HG02973 (cell line): Measurements from ENCODE around the gene RASGRP2.

Experiments
- ATAC-seq: cut with Tn5 transposase; IDR thresholded peaks from one replicate; pipeline ENCODE4 v1.9.1; 2021; ENCODE audit warnings: moderate library complexity; ENCODE audit not compliant: unreplicated experiment

RASGRP2 gene

GRCh38 chr11:64743591-64744543, at the start of gene RASGRP2:
TSS of gene RASGRP2 (minus strand) at chr11:64744142. CDS start at chr11:64742866, 1,276 bp downstream.
- no peak for ATAC-seq

DNA sequence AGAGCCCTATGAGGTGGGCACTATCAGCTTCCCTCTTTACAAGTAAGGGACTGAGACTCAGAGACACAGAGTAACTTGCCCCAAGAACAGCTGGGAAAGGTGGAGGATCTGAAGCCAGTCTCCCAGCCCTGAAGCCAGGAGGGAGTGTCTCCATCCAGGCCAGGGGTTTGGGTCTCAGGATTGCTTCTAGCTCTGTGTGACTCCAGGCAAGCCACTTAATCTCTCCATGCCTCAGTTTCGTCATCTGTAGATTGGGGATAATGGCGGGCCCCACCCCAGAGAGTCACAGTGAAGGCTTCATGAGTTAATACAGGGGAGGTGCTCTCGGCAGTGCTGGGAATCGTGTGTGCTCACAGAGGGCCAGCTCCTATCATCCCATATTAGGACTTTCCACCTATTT, 48.5 kb upstream of the RASGRP2 start:
- no peak for ATAC-seq

DNA sequence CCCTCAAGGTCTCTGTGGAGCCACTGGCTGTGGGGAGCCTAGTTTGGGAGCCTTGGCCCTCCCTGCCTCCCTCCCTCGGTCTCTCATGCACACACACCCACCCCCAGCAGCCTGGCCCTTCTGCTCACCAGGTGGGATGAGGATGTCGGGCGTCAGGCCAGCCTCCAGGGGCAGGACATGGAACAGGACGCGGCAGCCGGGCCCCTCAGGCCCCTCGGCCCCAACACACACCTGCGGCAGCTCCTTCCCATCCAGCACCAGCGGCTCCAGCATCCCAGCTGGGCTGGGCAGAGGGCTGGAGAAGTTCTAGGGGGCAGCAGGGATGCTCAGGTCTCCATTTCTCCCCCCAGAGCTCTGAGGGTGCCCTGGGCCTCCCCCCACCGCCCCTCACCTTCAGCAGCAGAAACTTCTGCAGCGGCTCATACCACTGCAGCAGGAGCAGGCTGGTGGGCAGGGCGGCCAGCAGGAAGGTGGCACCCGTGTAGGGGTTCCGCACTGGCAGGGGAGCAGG, 47.9 kb upstream of the RASGRP2 start:
- no peak for ATAC-seq

- ATAC-seq, result no peak
Observed at GRCh38 chr11:64790205-64791095, 46.5 kb upstream of the RASGRP2 start.

DNA sequence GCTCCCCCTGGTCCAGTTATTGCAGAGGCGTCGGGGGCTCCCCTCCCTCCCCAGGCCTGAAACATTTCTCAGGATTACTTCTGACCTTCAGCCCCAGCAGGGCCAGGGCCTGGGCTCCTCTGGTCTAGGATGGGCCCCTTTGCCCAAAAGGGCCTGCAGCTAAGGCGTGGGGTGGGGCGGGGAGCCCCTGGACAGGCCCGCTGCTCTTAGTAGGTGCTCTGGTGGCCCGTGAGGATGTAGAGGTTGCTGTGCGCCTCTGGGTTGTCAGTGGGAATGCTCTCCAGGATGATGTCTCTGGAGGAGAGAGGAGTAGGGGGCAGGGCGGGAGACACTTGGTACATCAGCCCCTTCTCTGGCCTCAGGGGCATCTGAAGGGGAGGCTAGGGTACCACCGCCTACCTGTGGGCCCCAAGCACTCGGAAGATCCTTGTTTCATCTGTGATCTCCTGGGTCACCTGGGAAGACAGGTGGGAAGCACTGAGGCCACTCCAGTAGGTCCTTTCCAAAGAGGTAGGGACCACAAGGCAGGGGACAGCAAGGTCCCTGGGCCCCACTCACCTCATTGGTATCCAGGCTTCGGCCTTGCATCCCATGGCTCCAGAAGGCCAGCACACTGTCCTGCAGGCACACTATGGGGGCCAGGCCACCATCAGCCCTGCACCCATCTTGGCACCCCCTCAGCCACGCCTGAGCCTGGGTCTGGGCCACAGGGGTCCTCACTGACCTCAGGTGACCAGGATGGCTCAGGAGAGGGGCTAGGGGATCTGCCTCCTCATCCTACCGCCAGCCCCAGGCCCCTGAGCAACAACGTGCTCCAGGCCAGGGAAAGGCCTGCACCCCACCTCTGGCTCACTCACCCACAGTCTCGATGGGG, 45.6 kb upstream of the RASGRP2 start:
- ATAC-seq, result no peak

- no peak for ATAC-seq
Observed at GRCh38 chr11:64788321-64789215, 44.6 kb upstream of the RASGRP2 start.

GRCh38 chr11:64787526-64788320, 43.8 kb upstream of the RASGRP2 start:
- ATAC-seq, result no peak

DNA sequence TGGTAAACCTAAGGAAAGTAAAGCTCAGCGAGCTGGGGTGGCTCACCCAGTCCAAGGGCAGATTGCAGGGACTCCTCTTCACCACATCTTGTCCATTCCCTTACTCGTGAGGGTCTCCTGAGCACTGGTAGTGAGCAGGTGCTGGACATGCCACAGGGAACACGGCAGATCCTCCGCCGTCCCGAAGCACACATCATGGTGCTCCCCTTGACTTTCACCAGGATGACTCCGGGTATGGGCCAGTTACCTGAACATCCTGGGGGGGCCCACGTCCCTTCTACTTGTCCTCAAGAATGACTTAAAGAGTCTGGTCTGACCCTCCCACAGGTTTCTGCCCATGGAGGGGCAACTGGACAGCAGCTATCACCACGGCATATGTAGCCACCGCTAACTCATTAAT, 42.4 kb upstream of the RASGRP2 start:
- ATAC-seq, result no peak

- ATAC-seq, result no peak
Observed at GRCh38 chr11:64784813-64785581, 41.1 kb upstream of the RASGRP2 start.

DNA sequence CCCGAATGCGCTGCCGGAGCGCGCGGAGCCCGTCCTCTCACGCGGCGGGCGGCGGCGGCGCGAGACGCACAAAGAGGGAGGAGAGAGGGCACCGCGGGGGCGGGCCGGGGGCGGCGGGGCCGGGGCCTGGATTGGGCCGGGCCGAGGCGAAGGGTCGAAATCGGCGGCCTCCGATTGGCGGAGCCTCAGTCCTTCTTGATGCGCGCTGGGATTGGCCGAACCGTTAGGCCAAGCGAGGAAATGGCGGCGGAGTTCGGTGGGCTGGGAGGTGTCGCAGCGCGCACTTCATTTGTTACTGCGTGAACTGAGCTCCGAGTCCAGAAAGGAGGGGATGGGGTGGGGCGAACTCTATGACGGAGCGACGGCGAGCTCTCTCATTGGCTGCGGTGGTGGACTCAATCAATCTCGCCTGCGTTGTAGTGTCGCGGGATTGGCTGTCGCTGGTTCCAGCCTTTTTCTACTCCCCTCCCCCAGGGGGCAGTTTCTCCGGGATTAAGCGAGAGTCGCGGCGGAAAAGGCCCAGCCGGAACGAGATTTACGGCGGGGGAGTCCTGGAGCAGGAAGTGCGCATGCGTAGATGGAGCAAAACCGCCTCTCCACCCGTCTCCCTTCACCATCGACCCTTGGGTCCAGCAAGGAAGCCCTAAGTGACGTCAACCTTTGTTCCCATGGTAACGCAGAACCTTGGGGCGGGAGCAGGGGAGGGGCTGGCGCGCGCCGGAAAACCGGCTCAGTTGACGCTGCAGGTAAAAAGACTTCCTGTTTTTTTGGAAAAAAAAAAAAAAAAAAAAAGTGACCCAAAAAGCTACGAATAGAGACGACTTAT, 34.7 kb upstream of the RASGRP2 start, which contains the start of gene SF1:
Gene SF1, minus strand, starts transcription at position 70 of the 826 bp plus-strand sequence. CDS start 150 bp downstream, outside the sequence.
- ATAC-seq, result peak; percentile 76

DNA sequence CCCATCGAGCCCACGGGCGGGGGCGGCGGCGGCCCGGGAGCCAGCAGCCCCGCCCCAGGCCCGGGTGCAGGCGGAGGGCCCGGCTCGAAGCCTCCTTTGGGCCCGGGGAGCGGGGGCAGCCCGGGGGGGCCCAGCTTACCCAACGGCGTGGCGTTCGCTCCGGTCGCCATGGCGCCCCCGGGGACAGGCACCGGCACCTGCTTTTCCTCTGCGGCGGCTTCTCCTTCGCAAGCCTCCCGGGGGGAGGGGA, 34.2 kb upstream of the RASGRP2 start:
- ATAC-seq, result peak; percentile 16

DNA sequence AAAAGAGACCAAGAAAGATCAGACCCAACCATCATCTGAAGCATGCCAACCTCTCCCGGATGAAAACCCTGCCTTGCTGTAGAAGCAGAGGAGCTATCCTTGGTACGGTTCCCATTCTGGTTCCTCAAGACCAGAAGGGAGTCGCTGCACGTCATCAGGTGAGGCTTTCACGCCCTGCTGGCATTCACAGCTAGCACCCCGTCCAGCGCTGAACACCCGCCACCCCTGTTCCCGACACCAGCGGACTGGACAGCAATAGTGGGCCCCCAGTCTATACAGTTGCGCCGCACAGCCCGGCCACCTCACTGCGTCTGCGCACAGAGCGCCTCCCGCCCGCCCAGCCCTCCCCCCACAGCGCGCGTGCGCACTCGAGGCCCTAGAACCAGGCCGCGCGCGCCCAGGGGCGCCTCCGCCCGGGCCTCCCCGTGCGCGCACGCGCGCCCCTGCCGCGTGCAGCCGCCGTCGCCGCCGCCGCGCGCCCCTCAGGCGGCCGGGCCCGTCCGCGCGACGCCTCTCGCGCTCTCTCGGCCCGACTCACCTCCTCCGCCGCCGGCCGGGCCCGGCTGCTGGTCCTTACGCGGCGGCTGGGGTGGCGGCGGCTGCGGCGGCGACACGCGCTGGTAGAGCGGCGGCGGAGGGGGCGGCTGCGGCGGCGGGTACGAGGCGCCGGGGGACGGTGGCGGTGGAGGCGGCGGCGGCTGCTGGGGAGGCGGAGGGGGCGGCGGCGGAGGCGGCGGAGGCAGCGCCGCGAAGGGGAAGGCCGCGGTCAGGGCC, 33.7 kb upstream of the RASGRP2 start:
- ATAC-seq, result peak; percentile 23

- no peak for ATAC-seq
Observed at GRCh38 chr11:64776875-64777274, 32.9 kb upstream of the RASGRP2 start.

DNA sequence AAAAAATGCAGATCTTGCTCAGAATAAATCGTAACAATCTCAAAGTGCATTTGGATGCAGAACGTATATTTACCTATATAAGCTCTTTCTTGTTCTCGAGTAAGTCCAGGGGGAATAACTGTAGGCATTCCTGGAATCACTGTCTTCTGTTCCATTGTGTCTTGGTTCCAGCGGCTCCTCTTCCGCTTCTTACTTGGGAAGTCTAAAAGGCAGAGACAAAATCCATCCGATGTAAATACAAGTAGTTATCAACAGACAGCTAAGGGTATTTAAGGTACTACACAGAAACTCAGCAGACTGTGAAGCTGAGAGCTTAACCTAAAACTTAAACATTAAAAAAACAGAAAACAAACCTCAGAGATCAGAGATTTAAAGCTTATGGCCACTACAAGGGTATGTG, 32.5 kb upstream of the RASGRP2 start:
- ATAC-seq, result no peak

GRCh38 chr11:64774144-64774543, 30.2 kb upstream of the RASGRP2 start:
- ATAC-seq, result no peak

DNA sequence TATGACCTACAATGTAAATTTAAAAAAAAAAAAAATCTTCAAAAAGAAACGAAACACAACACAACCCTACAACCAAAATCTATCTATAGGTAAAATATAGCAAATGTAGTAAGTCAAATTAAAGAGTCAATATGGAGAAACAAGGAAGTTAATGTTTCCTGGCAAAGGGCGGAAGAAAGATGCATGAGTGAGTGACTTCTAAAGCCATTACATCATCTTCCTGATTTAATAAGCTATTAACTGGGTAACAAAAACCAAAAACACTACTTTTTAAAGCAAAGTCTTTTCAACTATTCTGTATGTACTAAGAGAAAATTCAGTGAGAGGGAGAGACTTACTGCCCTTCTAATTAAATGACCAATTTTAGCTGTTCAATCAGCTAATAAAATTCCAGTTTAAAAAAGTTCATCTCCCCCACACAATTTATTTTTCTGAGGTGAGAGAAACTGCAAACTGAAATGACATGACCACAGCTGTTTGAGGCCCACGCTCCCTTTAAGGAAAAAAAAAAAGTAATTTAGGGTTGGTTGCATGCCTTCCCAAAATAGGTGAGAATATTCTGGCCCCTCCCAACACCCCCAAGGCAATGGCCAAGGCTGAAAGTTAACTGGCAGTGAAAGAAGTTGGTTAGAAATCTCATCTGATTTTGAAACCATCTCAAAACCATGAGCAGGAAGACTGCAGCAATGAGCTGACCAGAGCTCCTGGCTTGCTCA, 28.5 kb upstream of the RASGRP2 start:
- ATAC-seq, result no peak
